Measurements from ENCODE around the gene CACNA1C. TPM values are rescaled to one million over a fixed set of nuclear protein-coding genes. Genes with fewer than 3 reads are reported as not detected.

The CACNA1C gene
- total and polyA plus RNA-seq, 10 of the 15 experiments (the other 5 are each of a cell fraction or from before 2014, with no cell fraction given) = under 0.01 to 0.15 (median 0.09) TPM; not detected in 5

DNA sequence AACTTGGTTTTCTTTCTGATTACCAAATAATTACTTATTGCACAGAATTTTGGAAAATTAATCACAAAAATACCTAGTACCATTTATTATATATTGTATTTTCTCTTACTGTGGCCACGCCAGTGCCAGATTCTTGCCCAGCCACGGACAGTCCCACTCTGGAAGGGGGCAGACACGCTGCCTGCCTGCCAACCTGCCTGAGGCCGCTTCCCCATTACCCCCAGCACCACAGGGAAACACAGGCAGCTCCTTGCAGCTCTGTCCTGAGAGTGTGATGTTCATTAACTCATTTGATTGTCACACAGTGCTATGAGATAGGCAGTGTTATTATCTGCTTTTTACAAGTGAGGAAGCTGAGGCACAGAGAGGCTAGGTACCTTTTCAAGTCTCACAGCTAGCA lies 46.8 kb downstream of the CACNA1C start:
- intact Hi-C loops (cut with micrococcal nuclease; ENCODE audit: unreplicated experiment) (no loop called here), in situ Hi-C loops (cut with MboI) (no loop called here)
- ChIA-PET POLR2A (no interaction called here), SMC1A (ENCODE audit: uncharacterized antibody, unreplicated experiment) (no interaction called here), RAD21 (ENCODE audit: unreplicated experiment) (no interaction called here), CTCF (no interaction called here)
- TF ChIP-seq ZNF217 (IDR thresholded peaks at IDR 0.05) = no peak
- TF ChIP-seq BHLHE40 (IDR thresholded peaks at IDR 0.05; ENCODE audit: borderline replicate concordance in 1 of 2, low read depth in 2 of 2, low read length in 1 of 2) = no peak
- H3K36me3 ChIP-seq (ENCODE audit: control insufficient read depth in 2 of 2, insufficient read depth in 2 of 2, low read length in 1 of 2) = no peaks in the 10 kb centered on the region
- no peak for FAIRE-seq
- BruUV-seq (replicated peaks) = no TSS peak
- no peaks in the 10 kb centered on the region for H3K9me3 ChIP-seq (replicated peaks; ENCODE audit: control insufficient read depth, insufficient read depth, low read length)
- ATAC-seq = no peak
- H3K27ac ChIP-seq (ENCODE audit: control insufficient read depth, insufficient read depth) = no peak overlapping the region
- no peak overlapping the region for H3K4me2 ChIP-seq (ENCODE audit: control insufficient read depth, insufficient read depth)
- H3K9ac ChIP-seq (ENCODE audit: control insufficient read depth, insufficient read depth, low read length) = no peak overlapping the region
- WGBS (ENCODE audit: insufficient coverage, insufficient replicate concordance, low lambda C conversion rate, missing lambda C conversion rate) = 2% methylated on average over 4 of the region's 4 CpGs
- no peaks in the 10 kb centered on the region for H4K20me1 ChIP-seq (ENCODE audit: control insufficient read depth, insufficient read depth)
- H3K79me2 ChIP-seq (ENCODE audit: control insufficient read depth, insufficient read depth, low read length) = no peaks in the 10 kb centered on the region
- H3K4me1 ChIP-seq (ENCODE audit: control insufficient read depth, insufficient read depth, low read length) = no peaks in the 10 kb centered on the region
- H3K4me3 ChIP-seq = no peak overlapping the region
- H2AFZ ChIP-seq (ENCODE audit: control insufficient read depth, low read depth, low read length) = no peak overlapping the region
- no peak for DNase-seq (ENCODE audit: low read depth, low spot score)
- H3K27me3 ChIP-seq (replicated peaks in 1 of 2; ENCODE audit: control insufficient read depth in 2 of 2, insufficient read depth in 2 of 2, low read length in 1 of 2) = no peaks in the 10 kb centered on the region; a peak in 2 of 4 replicates

DNA sequence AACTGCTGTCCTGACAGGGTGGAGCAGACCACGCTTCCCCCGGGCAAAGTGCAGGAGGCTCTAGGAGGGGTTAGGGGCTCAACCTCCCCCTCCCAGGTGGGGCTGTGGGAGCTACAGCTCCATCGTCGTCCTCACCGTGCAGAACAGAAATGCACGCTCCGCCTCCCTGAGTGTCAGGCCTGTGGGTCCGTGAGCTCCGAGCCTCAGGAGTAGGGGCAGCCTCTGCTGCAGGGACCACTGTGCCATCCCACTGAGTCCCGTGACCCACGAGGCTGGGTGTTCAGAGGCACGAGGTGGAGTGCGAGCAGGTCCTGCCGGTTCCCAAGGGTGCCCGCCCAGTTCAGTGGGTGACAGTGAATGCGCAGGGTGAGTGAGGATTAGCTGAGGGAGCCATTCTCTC lies 48.6 kb downstream of the CACNA1C start:
- 66% methylated on average over 16 of the region's 16 CpGs for WGBS (ENCODE audit: insufficient coverage, insufficient replicate concordance, low lambda C conversion rate, missing lambda C conversion rate)

More for the DNA sequence above, 48.6 kb downstream of the CACNA1C start:
- ChIA-PET RAD21 (ENCODE audit: unreplicated experiment) (no interaction called here), SMC1A (ENCODE audit: uncharacterized antibody, unreplicated experiment) (no interaction called here), CTCF (no interaction called here), POLR2A (no interaction called here)
- intact Hi-C loops (cut with micrococcal nuclease; ENCODE audit: unreplicated experiment) = no loop called here
- no peak overlapping the region for H3K4me3 ChIP-seq
- H3K79me2 ChIP-seq (ENCODE audit: control insufficient read depth, insufficient read depth, low read length) = no peaks in the 10 kb centered on the region
- in situ Hi-C loops (cut with MboI) = no loop called here
- ATAC-seq (no peak), DNase-seq (ENCODE audit: low read depth, low spot score) (no peak), FAIRE-seq (no peak)
- H3K27ac ChIP-seq (ENCODE audit: control insufficient read depth, insufficient read depth) = no peak overlapping the region
- H3K4me2 ChIP-seq (ENCODE audit: control insufficient read depth, insufficient read depth) = no peak overlapping the region
- H3K9me3 ChIP-seq (replicated peaks; ENCODE audit: control insufficient read depth, insufficient read depth, low read length) = no peaks in the 10 kb centered on the region
- H3K27me3 ChIP-seq (replicated peaks in 1 of 2; ENCODE audit: control insufficient read depth in 2 of 2, insufficient read depth in 2 of 2, low read length in 1 of 2) = no peaks in the 10 kb centered on the region; a peak in 2 of 4 replicates
- H2AFZ ChIP-seq (ENCODE audit: control insufficient read depth, low read depth, low read length) = no peak overlapping the region
- no peak overlapping the region for H3K9ac ChIP-seq (ENCODE audit: control insufficient read depth, insufficient read depth, low read length)
- no peaks in the 10 kb centered on the region for H4K20me1 ChIP-seq (ENCODE audit: control insufficient read depth, insufficient read depth)
- H3K4me1 ChIP-seq (ENCODE audit: control insufficient read depth, insufficient read depth, low read length) = no peaks in the 10 kb centered on the region
- no peak for TF ChIP-seq CEBPB (IDR thresholded peaks at IDR 0.05; ENCODE audit: borderline replicate concordance in 1 of 2, low read depth in 2 of 2, low read length in 2 of 2)
- no peak for TF ChIP-seq ZNF687 (IDR thresholded peaks at IDR 0.05)
- no peak for TF ChIP-seq ZNF207 (IDR thresholded peaks at IDR 0.05; ENCODE audit: borderline replicate concordance)
- BruUV-seq (replicated peaks) = no TSS peak
- H3K36me3 ChIP-seq (ENCODE audit: control insufficient read depth in 2 of 2, insufficient read depth in 2 of 2, low read length in 1 of 2) = no peaks in the 10 kb centered on the region

Measured in GM12878 (cell line).